Vagina (tissue), 2 donors: Measurements from ENCODE around the gene TNS1.

Experiments used
- CTCF ChIP-seq, 3 experiments: fragments of 450-650 bp in 2 of 3; fragments of 200-600 bp in 1 of 3; sonication (generic) in 1 of 3; IDR thresholded peaks; one replicate each; pipeline ENCODE4 v1.5.1; 2017 to 2019; ENCODE audit warnings: antibody characterized with exemption in 3 of 3, mild to moderate bottlenecking in 2 of 3, moderate library complexity in 2 of 3
- POLR2A ChIP-seq, 2 donors: fragments of 450-650 bp; IDR thresholded peaks; one replicate each; pipeline ENCODE4 v1.6.1; 2017; ENCODE audit warnings: antibody characterized with exemption in 2 of 2, mild to moderate bottlenecking in 2 of 2, moderate library complexity in 2 of 2
- POLR2AphosphoS5 ChIP-seq, 2 donors: sonication (generic); formaldehyde crosslinking; IDR thresholded peaks; one replicate each; pipeline ENCODE4 v1.9.0; 2017; ENCODE audit warnings: antibody characterized with exemption in 2 of 2, mild to moderate bottlenecking in 2 of 2, low read depth in 1 of 2; ENCODE audit not compliant: insufficient read depth in 1 of 2

- TF ChIP-seq CTCF (IDR thresholded peaks at IDR 0.05) (no peak), POLR2AphosphoS5 (IDR thresholded peaks at IDR 0.05; ENCODE audit: insufficient read depth in 1 of 2, low read depth in 1 of 2) (no peak), POLR2A (IDR thresholded peaks at IDR 0.05) (no peak)
Observed at GRCh38 chr2:217863883-217864282, 138.9 kb downstream of the TNS1 start.
